Neural progenitor cell (in vitro differentiated cells): ENCODE data around the gene MSH6. TPM values are rescaled to one million over a fixed set of nuclear protein-coding genes. Genes with fewer than 3 reads are reported as not detected.

Experiments
- DNase-seq: peaks from one replicate; pipeline ENCODE4 v3.0.0-alpha.2; 2016; ENCODE audit warnings: low spot score
- H2AFZ ChIP-seq: fragments of 200-600 bp; sonication (generic); replicated peaks from 2 replicates; pipeline ENCODE4 v1.6.1; 2016; ENCODE audit warnings: antibody characterized with exemption
- H3F3A ChIP-seq: fragments of 200-600 bp; sonication (generic); 2 replicates; pipeline ENCODE4 v1.6.1; 2016; ENCODE audit warnings: antibody characterized with exemption, low read depth
- H3K27ac ChIP-seq: fragments of 200-600 bp; sonication (generic); 2 replicates; pipeline ENCODE4 v1.5.1; 2016; ENCODE audit warnings: mild to moderate bottlenecking
- H3K27me3 ChIP-seq: fragments of 200-600 bp; sonication (generic); 2 replicates; pipeline ENCODE4 v1.6.1; 2016; ENCODE audit warnings: mild to moderate bottlenecking, moderate library complexity
- H3K36me3 ChIP-seq: fragments of 200-600 bp; sonication (generic); 2 replicates; pipeline ENCODE4 v1.5.1; 2016
- H3K4me1 ChIP-seq: fragments of 200-600 bp; sonication (generic); 2 replicates; pipeline ENCODE4 v1.6.1; 2016; ENCODE audit warnings: mixed run types
- H3K4me2 ChIP-seq: fragments of 200-600 bp; sonication (generic); 2 replicates; pipeline ENCODE4 v1.6.1; 2016
- H3K4me3 ChIP-seq: fragments of 200-600 bp; sonication (generic); 2 replicates; pipeline ENCODE4 v1.5.1; 2016
- H3K79me2 ChIP-seq: fragments of 200-600 bp; sonication (generic); 2 replicates; pipeline ENCODE4 v1.6.1; 2016; ENCODE audit warnings: low read depth
- H3K9ac ChIP-seq: fragments of 200-600 bp; sonication (generic); 2 replicates; pipeline ENCODE4 v1.6.1; 2016
- H3K9me3 ChIP-seq: fragments of 200-600 bp; sonication (generic); 2 replicates; pipeline ENCODE4 v1.5.1; 2016; ENCODE audit warnings: low read depth
- H4K20me1 ChIP-seq: fragments of 200-600 bp; sonication (generic); 2 replicates; pipeline ENCODE4 v1.6.1; 2016; ENCODE audit warnings: low read depth
- H3K27ac Mint-ChIP-seq: 3 replicates; pipeline ENCODE4 v1.8.0; 2021; ENCODE audit warnings: mixed read lengths
- H3K27me3 Mint-ChIP-seq: 2 replicates; pipeline ENCODE4 v1.8.0; 2022; ENCODE audit warnings: low read depth, mild to moderate bottlenecking, inconsistent platforms, moderate library complexity, mixed read lengths; ENCODE audit not compliant: insufficient read depth
- H3K36me3 Mint-ChIP-seq: 3 replicates; pipeline ENCODE4 v1.8.0; 2021; ENCODE audit warnings: mixed read lengths
- H3K4me1 Mint-ChIP-seq: 3 replicates; pipeline ENCODE4 v1.8.0; 2021; ENCODE audit warnings: mixed read lengths
- H3K4me3 Mint-ChIP-seq: 3 replicates; pipeline ENCODE4 v1.8.0; 2021; ENCODE audit warnings: mild to moderate bottlenecking, moderate library complexity, mixed read lengths
- H3K9me3 Mint-ChIP-seq: 3 replicates; pipeline ENCODE4 v1.8.0; 2020; ENCODE audit warnings: mixed read lengths
- EZH2 ChIP-seq: fragments of 200-600 bp; sonication (generic); IDR thresholded peaks from 2 replicates; pipeline ENCODE4 v1.6.1; 2017; ENCODE audit warnings: antibody characterized with exemption, mild to moderate bottlenecking, moderate library complexity
- EZH2phosphoT487 ChIP-seq: fragments of 200-600 bp; sonication (generic); IDR thresholded peaks from 2 replicates; pipeline ENCODE4 v1.6.1; 2017; ENCODE audit warnings: antibody characterized with exemption
- total RNA-seq: library from RNA; depleted of rRNA; stranded (reverse); fragments of >200 nt; gene quantifications from 2 replicates; pipeline ENCODE4 v1.2.3, GENCODE V29; 2015; ENCODE audit warnings: low replicate concordance
- TF ChIP-seq, protein P1 (sequence below): fragments of 200-600 bp; sonication (generic); IDR thresholded peaks from 2 replicates; pipeline ENCODE4 v1.5.1; 2017; ENCODE audit warnings: antibody characterized with exemption, mild to moderate bottlenecking

The MSH6 gene
- total RNA-seq, 1 donor from 2014 or later = 276 TPM

- no peak for TF ChIP-seq EZH2
- TF ChIP-seq EZH2phosphoT487 = no peak
- TF ChIP-seq, protein P1, sequence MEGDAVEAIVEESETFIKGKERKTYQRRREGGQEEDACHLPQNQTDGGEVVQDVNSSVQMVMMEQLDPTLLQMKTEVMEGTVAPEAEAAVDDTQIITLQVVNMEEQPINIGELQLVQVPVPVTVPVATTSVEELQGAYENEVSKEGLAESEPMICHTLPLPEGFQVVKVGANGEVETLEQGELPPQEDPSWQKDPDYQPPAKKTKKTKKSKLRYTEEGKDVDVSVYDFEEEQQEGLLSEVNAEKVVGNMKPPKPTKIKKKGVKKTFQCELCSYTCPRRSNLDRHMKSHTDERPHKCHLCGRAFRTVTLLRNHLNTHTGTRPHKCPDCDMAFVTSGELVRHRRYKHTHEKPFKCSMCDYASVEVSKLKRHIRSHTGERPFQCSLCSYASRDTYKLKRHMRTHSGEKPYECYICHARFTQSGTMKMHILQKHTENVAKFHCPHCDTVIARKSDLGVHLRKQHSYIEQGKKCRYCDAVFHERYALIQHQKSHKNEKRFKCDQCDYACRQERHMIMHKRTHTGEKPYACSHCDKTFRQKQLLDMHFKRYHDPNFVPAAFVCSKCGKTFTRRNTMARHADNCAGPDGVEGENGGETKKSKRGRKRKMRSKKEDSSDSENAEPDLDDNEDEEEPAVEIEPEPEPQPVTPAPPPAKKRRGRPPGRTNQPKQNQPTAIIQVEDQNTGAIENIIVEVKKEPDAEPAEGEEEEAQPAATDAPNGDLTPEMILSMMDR = no peak
- no peaks in the 10 kb centered on the region for H3K27me3 ChIP-seq
- no peak overlapping the region for H3K9ac ChIP-seq
- Mint-ChIP-seq H3K4me3 (no peak overlapping the region), H3K4me1 (no peaks in the 10 kb centered on the region), H3K36me3 (peaks cover 69% of the 10 kb centered on the region), H3K27ac (no peak overlapping the region), H3K9me3 (peaks cover 14% of the 10 kb centered on the region), H3K27me3 (peaks cover 2% of the 10 kb centered on the region)
- H3K27ac ChIP-seq = no peak overlapping the region
- H3F3A ChIP-seq = peaks cover 89% of the 10 kb centered on the region
- no peak overlapping the region for H3K4me2 ChIP-seq
- no peaks in the 10 kb centered on the region for H3K9me3 ChIP-seq
- no peak overlapping the region for H2AFZ ChIP-seq
- no peak overlapping the region for H3K4me3 ChIP-seq
- H3K36me3 ChIP-seq = peaks cover 78% of the 10 kb centered on the region
- peaks cover 84% of the 10 kb centered on the region for H4K20me1 ChIP-seq
- no peaks in the 10 kb centered on the region for H3K4me1 ChIP-seq
- no peak for DNase-seq
- peaks cover 54% of the 10 kb centered on the region for H3K79me2 ChIP-seq
Observed at GRCh38 chr2:47803770-47804169, 20.8 kb downstream of the MSH6 start.

DNA sequence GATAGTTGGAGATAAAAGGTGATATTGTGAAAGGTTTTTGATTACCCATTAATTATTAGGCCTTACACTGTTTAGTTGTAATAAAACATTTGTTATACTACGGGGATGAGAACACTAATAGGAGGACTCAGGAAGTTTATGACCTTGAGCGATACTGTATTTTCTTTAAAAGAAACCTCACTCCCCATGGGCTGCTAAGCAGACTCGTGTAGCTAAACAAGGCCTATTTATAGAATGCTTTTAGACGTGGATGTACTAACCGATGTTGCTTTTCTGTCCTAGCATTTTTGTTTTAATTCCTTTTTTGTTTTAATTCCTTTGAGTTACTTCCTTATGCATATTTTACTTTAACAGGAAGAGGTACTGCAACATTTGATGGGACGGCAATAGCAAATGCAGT lies 22.9 kb downstream of the MSH6 start:
- no peaks in the 10 kb centered on the region for H3K4me1 Mint-ChIP-seq
- Histone ChIP-seq H3K27me3 (no peaks in the 10 kb centered on the region), H2AFZ (no peak overlapping the region), H3K9ac (no peak overlapping the region), H3K9me3 (no peaks in the 10 kb centered on the region), H3K4me3 (no peak overlapping the region), H3K4me2 (no peak overlapping the region), H3K27ac (peak overlapping the region; percentile 53), H3K79me2 (peaks cover 33% of the 10 kb centered on the region), H3F3A (peaks cover 95% of the 10 kb centered on the region), H3K36me3 (peaks cover 66% of the 10 kb centered on the region), H3K4me1 (no peaks in the 10 kb centered on the region), H4K20me1 (peaks cover 68% of the 10 kb centered on the region)
- H3K4me3 Mint-ChIP-seq = no peak overlapping the region
- peaks cover 2% of the 10 kb centered on the region for H3K27me3 Mint-ChIP-seq
- peaks cover 49% of the 10 kb centered on the region for H3K36me3 Mint-ChIP-seq
- TF ChIP-seq EZH2phosphoT487 (no peak), EZH2 (no peak)
- TF ChIP-seq, protein P1 = no peak
- H3K9me3 Mint-ChIP-seq = peaks cover 14% of the 10 kb centered on the region
- no peak for DNase-seq
- H3K27ac Mint-ChIP-seq = no peak overlapping the region

DNA sequence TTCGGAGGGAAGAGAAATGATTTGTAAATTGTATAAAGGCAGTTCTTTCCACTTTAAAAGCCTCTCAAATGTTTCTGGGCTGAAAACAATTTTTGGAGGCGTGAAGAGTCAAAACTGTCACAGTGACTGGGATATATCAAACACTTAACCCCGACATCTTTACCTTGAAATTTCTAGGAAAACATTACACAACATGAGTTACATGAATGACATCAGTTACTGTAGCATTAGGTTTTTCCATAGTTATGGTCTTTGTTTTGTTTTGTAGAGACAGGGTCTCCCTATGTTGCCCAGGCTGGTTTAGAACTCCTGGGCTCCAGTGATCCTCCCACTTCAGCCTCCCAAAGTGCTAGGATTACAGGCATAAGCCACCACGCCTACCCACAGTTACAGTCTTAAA lies 25.7 kb downstream of the MSH6 start:
- peaks cover 2% of the 10 kb centered on the region for H3K9me3 Mint-ChIP-seq
- TF ChIP-seq EZH2 (no peak), EZH2phosphoT487 (no peak)
- TF ChIP-seq, protein P1 = no peak
- Histone ChIP-seq H3K36me3 (peaks cover 45% of the 10 kb centered on the region), H3K27ac (no peak overlapping the region), H3K9ac (no peak overlapping the region), H3K27me3 (no peaks in the 10 kb centered on the region), H3K79me2 (peaks cover 5% of the 10 kb centered on the region), H4K20me1 (peaks cover 44% of the 10 kb centered on the region), H3K4me1 (no peaks in the 10 kb centered on the region), H3K4me3 (no peak overlapping the region), H3F3A (peaks cover 99% of the 10 kb centered on the region), H3K4me2 (no peak overlapping the region), H3K9me3 (no peaks in the 10 kb centered on the region), H2AFZ (no peak overlapping the region)
- no peak for DNase-seq
- peaks cover 42% of the 10 kb centered on the region for H3K36me3 Mint-ChIP-seq
- H3K27ac Mint-ChIP-seq = no peak overlapping the region
- no peak overlapping the region for H3K4me3 Mint-ChIP-seq
- H3K4me1 Mint-ChIP-seq = no peaks in the 10 kb centered on the region
- H3K27me3 Mint-ChIP-seq = peaks cover 3% of the 10 kb centered on the region
